B cell (primary cell): Measurements from ENCODE around the gene MRPL18. TPM values are rescaled to one million over a fixed set of nuclear protein-coding genes. Genes with fewer than 3 reads are reported as not detected.

ENCODE experiments used
- ATAC-seq: fragments of 200-7000 bp; cut with Tn5 transposase; one replicate; pipeline ENCODE4 v1.10.0; 2021; ENCODE audit warnings: low read depth, mild to moderate bottlenecking, moderate number of reproducible peaks, moderate library complexity
- CTCF ChIA-PET: fragments of 350-600 bp; sonication (Branson Sonifier 250); formaldehyde crosslinking; loops from one replicate; lab custom pipeline; 2021; ENCODE audit warnings: antibody characterized with exemption, inconsistent platforms; lab: Charles Lee
- POLR2A ChIA-PET: fragments of 350-600 bp; sonication (Branson Sonifier 250); formaldehyde crosslinking; loops from one replicate; lab custom pipeline; 2021; ENCODE audit warnings: antibody characterized with exemption; lab: Charles Lee
- DNase-seq: peaks from one replicate; pipeline ENCODE4 v3.0.0; 2013
- H2AFZ ChIP-seq: 2 replicates; pipeline ENCODE4 v1.6.1; 2012; ENCODE audit warnings: mild to moderate bottlenecking, low read depth, low read length; ENCODE audit not compliant: insufficient read depth, poor library complexity, severe bottlenecking
- H3K27ac ChIP-seq, 2 donors: 1 replicate in 1 of 2; 2 replicates in 1 of 2; pipeline ENCODE4 v1.5.1; 2012 to 2013; ENCODE audit warnings: low read length in 2 of 2, mild to moderate bottlenecking in 2 of 2, moderate library complexity in 1 of 2
- H3K27me3 ChIP-seq, 4 experiments: fragments of 200-600 bp in 1 of 4; sonication (generic) in 1 of 4; replicated peaks in 1 of 4; 1 replicate in 2 of 4; 2 replicates in 2 of 4; pipeline versions ENCODE4 v1.6.1 to v1.7.0; 2013 to 2016; ENCODE audit warnings: low read length in 3 of 4, mild to moderate bottlenecking in 2 of 4, mixed read lengths in 1 of 4, moderate library complexity in 1 of 4; ENCODE audit not compliant: insufficient read depth in 4 of 4, control insufficient read depth in 3 of 4; ENCODE audit errors: control extremely low read depth in 1 of 4
- H3K36me3 ChIP-seq, 2 experiments: replicated peaks in 1 of 2; 1 replicate in 1 of 2; 2 replicates in 1 of 2; pipeline versions ENCODE4 v1.6.1 to v1.7.1; 2013; ENCODE audit warnings: low read length in 1 of 2; ENCODE audit not compliant: insufficient read depth in 2 of 2, control insufficient read depth in 1 of 2; ENCODE audit errors: control extremely low read depth in 1 of 2, extremely low read depth in 1 of 2
- H3K4me1 ChIP-seq, 2 donors: fragments of 200-600 bp in 1 of 2; sonication (generic) in 1 of 2; 1 replicate in 1 of 2; 2 replicates in 1 of 2; pipeline versions ENCODE4 v1.5.1 to v1.6.1; 2013 to 2017; ENCODE audit warnings: low read length in 2 of 2; ENCODE audit not compliant: control insufficient read depth in 2 of 2, insufficient read depth in 2 of 2
- H3K4me2 ChIP-seq: replicated peaks from 2 replicates; pipeline ENCODE3; 2012; ENCODE audit warnings: mild to moderate bottlenecking, low read depth, low read length; ENCODE audit not compliant: poor library complexity, severe bottlenecking
- H3K4me3 ChIP-seq, 5 experiments: fragments of 200-600 bp in 1 of 5; sonication (generic) in 1 of 5; 1 replicate in 3 of 5; 2 replicates in 2 of 5; pipeline versions ENCODE4 v1.5.1 to v1.7.0; 2011 to 2016; ENCODE audit warnings: low read length in 4 of 5, mild to moderate bottlenecking in 4 of 5, low read depth in 2 of 5, control low read depth in 1 of 5, moderate library complexity in 1 of 5; ENCODE audit not compliant: insufficient read depth in 1 of 5; ENCODE audit errors: control extremely low read depth in 1 of 5, extremely low read depth in 1 of 5
- H3K79me2 ChIP-seq: fragments of 200-600 bp; sonication (generic); one replicate; pipeline ENCODE4 v1.6.0; 2016; ENCODE audit warnings: low read length; ENCODE audit not compliant: control insufficient read depth, insufficient read depth
- H3K9ac ChIP-seq: fragments of 200-600 bp; sonication (generic); 2 replicates; pipeline ENCODE4 v1.6.1; 2017; ENCODE audit warnings: mild to moderate bottlenecking, low read length, moderate library complexity
- H3K9me3 ChIP-seq, 3 donors: one replicate each; pipeline versions ENCODE4 v1.6.1 to v1.7.1; 2013; ENCODE audit warnings: low read length in 2 of 3; ENCODE audit not compliant: control insufficient read depth in 2 of 3, insufficient read depth in 1 of 3; ENCODE audit errors: control extremely low read depth in 1 of 3
- H4K20me1 ChIP-seq: 2 replicates; pipeline ENCODE4 v1.6.0; 2012; ENCODE audit warnings: mild to moderate bottlenecking, low read length; ENCODE audit not compliant: insufficient read depth, control insufficient read depth, poor library complexity, severe bottlenecking
- H3K27ac Mint-ChIP-seq: one replicate; pipeline ENCODE4 v1.8.0; 2021; ENCODE audit warnings: mixed read lengths
- H3K27me3 Mint-ChIP-seq: one replicate; pipeline ENCODE4 v1.8.0; 2021; ENCODE audit warnings: mixed read lengths
- H3K4me1 Mint-ChIP-seq: one replicate; pipeline ENCODE4 v1.8.0; 2021; ENCODE audit warnings: mixed read lengths
- H3K4me3 Mint-ChIP-seq: one replicate; pipeline ENCODE4 v1.8.0; 2021; ENCODE audit warnings: mixed read lengths
- H3K9me3 Mint-ChIP-seq: one replicate; pipeline ENCODE4 v1.8.0; 2022; ENCODE audit warnings: mixed read lengths; ENCODE audit not compliant: insufficient read depth
- CTCF ChIP-seq: fragments of 200-600 bp; IDR thresholded peaks from one replicate; pipeline ENCODE4 v1.8.0; 2022; ENCODE audit warnings: antibody characterized with exemption, mild to moderate bottlenecking
- EZH2 ChIP-seq: IDR thresholded peaks from 2 replicates; pipeline ENCODE4 v1.6.1; 2012; ENCODE audit warnings: borderline replicate concordance, low read depth, mild to moderate bottlenecking, moderate library complexity, low read length; ENCODE audit not compliant: insufficient read depth, poor library complexity, severe bottlenecking
- WGBS: methylation state at CpG from one replicate; pipeline ENCODE4 v1.1.5; 2013; ENCODE audit warnings: missing lambda C conversion rate; ENCODE audit not compliant: insufficient coverage; 5-methylcytosine and 5-hydroxymethylcytosine counted together
- intact Hi-C: fragments of 100-400 bp; cut with micrococcal nuclease; formaldehyde crosslinking; loops from one replicate; pipeline ENCODE4 v1.10.0; 2022
- polyA plus RNA-seq: library from polyadenylated mRNA; depleted of rRNA; stranded (reverse); fragments of >200 nt; gene quantifications from 2 replicates; pipeline ENCODE4 v1.2.3, GENCODE V29; 2012
- total RNA-seq, 2 donors: library from RNA; stranded (reverse); fragments of 120-200 nt in 1 of 2; gene quantifications; 1 replicate in 1 of 2; 2 replicates in 1 of 2; pipeline versions ENCODE4 v1.2.3 to v1.2.4, GENCODE V29; 2013 to 2022

Gene MRPL18
- total and polyA plus RNA-seq, 2 donors (not counting 1 experiment from before 2014, with no cell fraction given), result 32.1 to 35.1 TPM

- under 1% methylated on average over 75 of the region's 76 CpGs for WGBS
- Mint-ChIP-seq H3K4me1 (peaks cover 21% of the 10 kb centered on the region), H3K27ac (peak within 1 kb of the TSS; percentile 96), H3K4me3 (peak within 1 kb of the TSS; percentile 95), H3K9me3 (no peaks in the 10 kb centered on the region), H3K27me3 (no peaks in the 10 kb centered on the region)
- peaks cover 17 to 19% of the 10 kb centered on the region in 2 donors for H3K4me1 ChIP-seq
- H4K20me1 ChIP-seq, result no peaks in the 10 kb centered on the region
- peak within 1 kb of the TSS; percentile 95 for H3K4me2 ChIP-seq
- peaks cover 8 to 16% of the 10 kb centered on the region in 2 experiments for H3K36me3 ChIP-seq
- CTCF ChIA-PET, result interaction anchor here (0.9 to 1.3 kb wide), 4 partner anchors 8 to 70 kb away, joined by 3 to 5 read pairs (median 4); partner anchors contain the start of genes MRPL18, SOD2 and TCP1
- POLR2A ChIA-PET, result interaction anchor here (0.8 to 3.6 kb wide), 6 partner anchors 8 to 69 kb away, joined by 3 to 28 read pairs (median 6); partner anchors contain the start of genes MRPL18, SOD2, TCP1 and WTAP
- DNase-seq (peak; percentile 94), ATAC-seq (peak; percentile 96)
- H3K9ac ChIP-seq, result peak within 1 kb of the TSS; percentile 92
- peaks cover 20% of the 10 kb centered on the region for H3K79me2 ChIP-seq
- no peak for TF ChIP-seq CTCF
- no peak for TF ChIP-seq EZH2
- peak within 1 kb of the TSS; percentile 95 to 96 for H3K27ac ChIP-seq
- no peaks in the 10 kb centered on the region for H3K27me3 ChIP-seq
- peak within 1 kb of the TSS; percentile 83 to 99 (median 93) for H3K4me3 ChIP-seq
- intact Hi-C loops, result loop anchor here (1.0 kb wide), 4 partner anchors 27 to 206 kb away; partner anchors contain the start of genes SOD2, TCP1 and WTAP
- no peaks in the 10 kb centered on the region for H3K9me3 ChIP-seq
- H2AFZ ChIP-seq, result peak within 1 kb of the TSS; percentile 88
These were observed 28.2 kb upstream of the MRPL18 start, which contains the start of gene ACAT2 for GRCh38 chr6:159761873-159762680. Gene ACAT2, plus strand, starts transcription at chr6:159762045. Its CDS starts 43 bp downstream, at chr6:159762088.
